Esophagus (tissue), 2 donors: ENCODE data around the gene OSBPL10. TPM values are rescaled to one million over a fixed set of nuclear protein-coding genes. Genes with fewer than 3 reads are reported as not detected.

ENCODE experiments used
- H3K27ac ChIP-seq, 2 donors: one replicate each; pipeline ENCODE4 v1.5.1; 2013; ENCODE audit warnings: low read depth in 2 of 2, mild to moderate bottlenecking in 2 of 2, inconsistent platforms in 1 of 2, low read length in 1 of 2, moderate library complexity in 1 of 2
- H3K27me3 ChIP-seq, 2 donors: one replicate each; pipeline ENCODE4 v1.6.1; 2013; ENCODE audit warnings: low read length in 2 of 2, control low read depth in 1 of 2, mild to moderate bottlenecking in 1 of 2; ENCODE audit not compliant: insufficient read depth in 2 of 2, control insufficient read depth in 1 of 2
- H3K36me3 ChIP-seq, 2 donors: one replicate each; pipeline ENCODE4 v1.6.1; 2013; ENCODE audit warnings: low read length in 1 of 2; ENCODE audit not compliant: control insufficient read depth in 2 of 2, insufficient read depth in 2 of 2
- H3K4me1 ChIP-seq, 2 donors: one replicate each; pipeline ENCODE4 v1.6.1; 2013; ENCODE audit warnings: low read length in 1 of 2; ENCODE audit not compliant: control insufficient read depth in 2 of 2, insufficient read depth in 2 of 2
- H3K4me3 ChIP-seq, 2 donors: one replicate each; pipeline ENCODE4 v1.5.1; 2013; ENCODE audit warnings: low read length in 2 of 2, mild to moderate bottlenecking in 2 of 2, low read depth in 1 of 2, moderate library complexity in 1 of 2
- H3K9me3 ChIP-seq, 2 donors: one replicate each; pipeline ENCODE4 v1.6.1; 2013; ENCODE audit warnings: mild to moderate bottlenecking in 2 of 2, low read depth in 1 of 2, low read length in 1 of 2, moderate library complexity in 1 of 2; ENCODE audit not compliant: control insufficient read depth in 2 of 2, insufficient read depth in 1 of 2
- WGBS, 2 donors: extraction: QIAGEN DNeasy Blood & Tissue Kit; methylation state at CpG; one replicate each; pipeline ENCODE4 v1.1.7; 2013; 5-methylcytosine and 5-hydroxymethylcytosine counted together
- polyA plus RNA-seq, 2 donors: library from polyadenylated mRNA; stranded (reverse); fragments of 200-250 nt; gene quantifications; one replicate each; pipeline ENCODE4 v1.2.3, GENCODE V29; 2013
- donor health status: healthy with polysubstance abuse.
- donor health status: Bipolar disorder and iron deficiency.

OSBPL10 gene
- polyA plus RNA-seq, 2 donors, result 6.4 to 9.0 TPM

DNA sequence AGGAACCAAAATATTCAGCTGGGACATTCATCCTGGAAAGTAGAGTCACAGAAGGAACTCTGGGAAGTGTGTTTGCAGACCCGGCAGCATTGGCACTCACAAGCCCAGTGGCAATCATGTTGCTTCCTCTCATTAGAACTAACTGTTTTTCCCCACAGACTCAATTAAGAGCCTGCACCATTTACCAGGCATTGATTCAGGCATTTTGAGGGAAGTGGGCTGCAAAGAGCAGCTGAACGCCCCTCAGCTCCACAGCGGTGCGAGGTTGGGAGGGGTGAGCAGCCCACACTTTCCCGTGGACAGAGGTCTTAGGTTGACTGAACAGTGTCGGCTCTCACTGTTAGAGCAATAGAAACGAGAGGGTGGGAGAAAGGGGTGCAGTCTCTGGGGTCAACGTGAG lies 304.5 kb downstream of the OSBPL10 start:
- peaks cover 0 to 4% of the 10 kb centered on the region in 2 donors for H3K36me3 ChIP-seq
- H3K4me3 ChIP-seq, result no peak overlapping the region
- H3K27ac ChIP-seq, result no peak overlapping the region
- WGBS, 2 donors, result 91% methylated on average over 8 of the region's 8 CpGs
- H3K4me1 ChIP-seq, result no peaks in the 10 kb centered on the region
- H3K27me3 ChIP-seq, result no peaks in the 10 kb centered on the region
- H3K9me3 ChIP-seq, result no peaks in the 10 kb centered on the region

DNA sequence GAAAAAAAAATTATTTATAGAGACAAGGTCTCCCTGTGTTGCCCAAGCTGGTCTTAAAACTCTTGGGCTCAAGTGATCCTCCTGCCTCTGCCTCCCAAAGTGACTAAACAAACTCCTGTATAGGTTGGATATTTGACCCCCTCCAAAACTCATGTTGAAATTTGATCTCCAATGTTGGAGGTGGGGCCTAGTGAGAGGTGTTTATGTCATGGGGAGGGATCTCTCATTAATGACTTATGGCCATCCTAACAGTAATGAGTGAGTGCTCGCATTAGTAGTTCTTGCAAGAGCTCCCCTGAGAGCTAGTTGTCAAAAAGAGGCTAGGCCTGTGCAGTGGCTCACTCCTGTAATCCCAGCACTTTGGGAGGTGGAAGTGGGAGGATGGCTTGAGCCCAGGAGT lies 307.1 kb downstream of the OSBPL10 start:
- Histone ChIP-seq H3K36me3 (peaks cover 0 to 7% of the 10 kb centered on the region in 2 donors), H3K27me3 (no peaks in the 10 kb centered on the region), H3K9me3 (no peaks in the 10 kb centered on the region), H3K4me3 (no peak overlapping the region), H3K4me1 (no peaks in the 10 kb centered on the region), H3K27ac (no peak overlapping the region)
- WGBS, 2 donors, result 91 to 95% methylated on average over 1 of the region's 1 CpG

DNA sequence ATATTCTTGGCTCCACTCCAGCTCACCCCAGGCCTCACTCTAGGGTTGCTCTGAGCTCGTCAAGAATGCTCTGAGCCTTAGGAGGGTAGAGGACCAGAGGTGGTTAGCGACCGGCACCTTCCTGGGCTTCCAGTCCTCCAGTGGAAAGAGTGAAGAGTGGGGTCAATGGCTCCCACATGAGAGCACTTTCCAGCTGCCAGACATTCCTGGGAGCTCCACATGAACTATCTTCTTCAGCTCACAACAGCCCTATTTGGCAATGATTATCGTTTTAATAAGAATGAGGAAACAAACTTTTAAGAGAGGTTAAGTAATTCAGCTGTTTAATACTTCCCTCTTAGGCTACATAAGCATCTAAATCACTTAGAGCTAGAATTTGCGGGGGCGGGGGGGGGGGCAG lies 309.1 kb downstream of the OSBPL10 start:
- Histone ChIP-seq H3K9me3 (no peaks in the 10 kb centered on the region), H3K4me3 (no peak overlapping the region), H3K4me1 (no peaks in the 10 kb centered on the region), H3K27me3 (no peaks in the 10 kb centered on the region), H3K36me3 (peaks cover 0 to 7% of the 10 kb centered on the region in 2 donors), H3K27ac (no peak overlapping the region)
- 63 to 64% methylated on average over 6 of the region's 6 CpGs for WGBS, 2 donors

DNA sequence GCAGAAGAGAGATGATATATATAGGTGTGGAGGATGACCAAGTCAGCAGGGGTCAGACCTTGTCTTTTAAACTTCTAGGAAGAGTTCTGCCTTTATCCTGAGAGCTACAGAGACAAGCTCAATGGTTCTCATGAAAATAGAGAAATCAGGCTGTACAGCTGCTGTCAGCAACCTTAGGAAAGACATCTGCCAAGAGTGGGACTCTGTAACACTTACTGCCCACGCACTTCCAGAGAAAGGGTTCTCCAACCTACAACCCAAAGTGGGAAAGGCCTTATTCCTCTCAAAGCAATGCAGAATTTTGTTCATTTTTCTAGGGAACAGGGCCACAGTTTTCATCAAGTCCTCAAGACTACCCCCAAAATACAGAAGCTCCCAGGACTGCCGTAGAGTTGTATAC lies 309.6 kb downstream of the OSBPL10 start:
- no peak overlapping the region for H3K27ac ChIP-seq
- H3K36me3 ChIP-seq, result peaks cover 0 to 7% of the 10 kb centered on the region in 2 donors
- no peaks in the 10 kb centered on the region for H3K27me3 ChIP-seq
- no peaks in the 10 kb centered on the region for H3K4me1 ChIP-seq
- no peak overlapping the region for H3K4me3 ChIP-seq
- H3K9me3 ChIP-seq, result no peaks in the 10 kb centered on the region
- 84 to 94% methylated on average over 2 of the region's 2 CpGs for WGBS, 2 donors

DNA sequence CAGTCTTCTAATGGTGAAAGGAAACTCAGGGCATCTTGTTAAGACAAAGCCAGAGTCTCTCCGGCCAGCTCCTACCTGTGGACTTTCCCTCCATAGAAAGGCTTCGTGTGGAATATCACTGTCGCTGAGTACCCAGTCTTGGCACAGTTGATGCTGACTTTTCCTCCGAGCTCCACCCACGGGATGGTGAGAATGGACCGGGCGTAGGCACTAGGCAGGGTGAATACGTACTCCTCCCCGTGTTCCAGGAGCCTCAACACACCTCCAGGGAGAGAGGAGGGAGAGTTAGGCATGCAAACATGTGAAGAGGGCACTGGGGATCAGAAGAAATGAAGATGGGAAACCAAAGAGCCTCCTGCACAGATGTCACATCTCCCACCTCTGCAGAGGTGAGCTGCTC lies 310.3 kb downstream of the OSBPL10 start:
- Histone ChIP-seq H3K27ac (no peak overlapping the region), H3K4me1 (no peaks in the 10 kb centered on the region), H3K27me3 (no peaks in the 10 kb centered on the region), H3K9me3 (no peaks in the 10 kb centered on the region), H3K36me3 (peaks cover 0 to 11% of the 10 kb centered on the region in 2 donors), H3K4me3 (no peak overlapping the region)
- WGBS, 2 donors, result 79 to 81% methylated on average over 9 of the region's 9 CpGs

DNA sequence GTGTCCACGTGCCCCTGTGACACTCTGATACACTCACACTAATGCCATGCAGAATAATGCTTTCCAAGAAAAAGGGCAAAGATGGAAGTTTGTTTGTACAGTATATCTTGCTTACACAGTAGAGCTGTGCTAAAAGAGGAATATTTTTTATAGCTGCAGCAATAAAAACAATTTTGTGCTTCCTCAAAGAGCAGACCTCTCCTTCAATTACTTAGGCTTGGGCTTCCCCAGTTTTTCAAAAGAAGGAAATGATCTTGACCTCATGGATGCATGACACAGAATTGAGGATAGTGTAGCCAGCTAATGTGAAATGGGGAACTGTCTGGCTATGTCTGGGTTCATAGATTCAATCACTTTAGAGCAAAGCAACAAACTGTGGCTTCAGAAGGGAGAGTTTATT lies 310.9 kb downstream of the OSBPL10 start:
- no peak overlapping the region for H3K27ac ChIP-seq
- no peak overlapping the region for H3K4me3 ChIP-seq
- H3K9me3 ChIP-seq, result no peaks in the 10 kb centered on the region
- no peaks in the 10 kb centered on the region for H3K27me3 ChIP-seq
- H3K36me3 ChIP-seq, result peaks cover 0 to 11% of the 10 kb centered on the region in 2 donors
- WGBS, 2 donors, result 62 to 74% methylated on average over 1 of the region's 1 CpG
- no peaks in the 10 kb centered on the region for H3K4me1 ChIP-seq

DNA sequence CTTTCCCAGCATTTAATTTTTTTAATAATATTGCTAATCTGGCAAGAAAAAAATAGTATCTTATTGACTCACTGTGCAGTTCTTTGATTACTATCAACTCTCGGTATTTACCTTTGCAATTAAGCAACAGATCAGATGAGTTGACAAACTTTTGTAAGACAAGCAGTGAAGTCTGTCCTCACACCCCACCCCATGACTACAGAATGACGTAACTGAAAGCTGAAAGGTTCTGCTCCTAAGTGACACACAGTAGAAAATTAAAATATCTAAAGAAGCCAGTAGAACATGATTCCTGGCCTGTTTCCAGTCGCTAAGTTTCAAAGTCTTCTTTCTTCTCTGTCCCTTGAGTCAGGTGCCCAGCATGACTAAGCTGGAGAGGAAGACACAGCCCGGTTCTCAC lies 312.8 kb downstream of the OSBPL10 start:
- Histone ChIP-seq H3K4me1 (no peaks in the 10 kb centered on the region), H3K27ac (no peak overlapping the region), H3K36me3 (peaks cover 0 to 16% of the 10 kb centered on the region in 2 donors), H3K4me3 (no peak overlapping the region), H3K27me3 (no peaks in the 10 kb centered on the region), H3K9me3 (no peaks in the 10 kb centered on the region)
- WGBS, 2 donors, result 81 to 82% methylated on average over 4 of the region's 4 CpGs

DNA sequence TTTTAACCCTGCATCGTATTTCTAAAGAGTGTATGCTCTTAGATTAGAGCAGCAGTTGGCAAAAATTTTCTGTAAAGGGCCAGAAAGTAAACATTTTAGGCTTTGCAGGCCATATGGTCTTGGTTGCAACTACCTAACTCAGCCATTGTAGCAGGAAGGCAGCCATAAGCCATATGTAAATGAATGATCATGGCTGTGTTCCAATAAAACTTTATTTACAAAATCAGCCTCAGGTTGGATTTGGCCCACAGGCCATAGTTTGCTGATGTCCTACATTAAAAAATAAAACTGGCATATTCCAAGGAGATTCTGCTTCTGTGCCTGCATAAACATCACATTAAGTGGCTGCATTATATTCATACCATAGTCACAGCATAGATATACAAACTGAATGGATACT lies 313.5 kb downstream of the OSBPL10 start:
- no peak overlapping the region for H3K27ac ChIP-seq
- H3K9me3 ChIP-seq, result no peaks in the 10 kb centered on the region
- H3K36me3 ChIP-seq, result peaks cover 0 to 15% of the 10 kb centered on the region in 2 donors
- H3K4me3 ChIP-seq, result no peak overlapping the region
- 83 to 85% methylated on average over 1 of the region's 1 CpG for WGBS, 2 donors
- H3K4me1 ChIP-seq, result peaks cover 0 to 2% of the 10 kb centered on the region in 2 donors
- H3K27me3 ChIP-seq, result no peaks in the 10 kb centered on the region

DNA sequence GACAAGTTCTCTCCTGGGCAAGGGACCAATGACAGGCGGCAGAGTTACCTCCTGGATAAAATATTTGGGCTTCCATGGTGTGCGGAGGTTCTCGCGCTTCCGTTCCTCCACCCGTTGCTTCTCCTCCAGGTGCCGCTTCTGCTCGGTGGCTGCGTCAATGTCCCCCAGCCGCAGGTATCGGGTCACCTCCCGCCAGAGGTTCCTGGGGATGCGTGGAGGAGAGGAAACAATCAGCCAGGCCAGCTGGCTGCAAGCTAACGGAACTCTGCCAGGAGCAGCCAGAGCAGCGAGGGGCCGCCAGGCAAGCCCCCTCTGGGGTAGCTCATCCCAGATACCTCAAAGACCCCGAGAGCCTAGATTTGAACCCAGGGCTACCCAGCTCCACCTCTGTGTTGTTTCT lies 317.0 kb downstream of the OSBPL10 start:
- H3K36me3 ChIP-seq, result peaks cover 0 to 12% of the 10 kb centered on the region in 2 donors

DNA sequence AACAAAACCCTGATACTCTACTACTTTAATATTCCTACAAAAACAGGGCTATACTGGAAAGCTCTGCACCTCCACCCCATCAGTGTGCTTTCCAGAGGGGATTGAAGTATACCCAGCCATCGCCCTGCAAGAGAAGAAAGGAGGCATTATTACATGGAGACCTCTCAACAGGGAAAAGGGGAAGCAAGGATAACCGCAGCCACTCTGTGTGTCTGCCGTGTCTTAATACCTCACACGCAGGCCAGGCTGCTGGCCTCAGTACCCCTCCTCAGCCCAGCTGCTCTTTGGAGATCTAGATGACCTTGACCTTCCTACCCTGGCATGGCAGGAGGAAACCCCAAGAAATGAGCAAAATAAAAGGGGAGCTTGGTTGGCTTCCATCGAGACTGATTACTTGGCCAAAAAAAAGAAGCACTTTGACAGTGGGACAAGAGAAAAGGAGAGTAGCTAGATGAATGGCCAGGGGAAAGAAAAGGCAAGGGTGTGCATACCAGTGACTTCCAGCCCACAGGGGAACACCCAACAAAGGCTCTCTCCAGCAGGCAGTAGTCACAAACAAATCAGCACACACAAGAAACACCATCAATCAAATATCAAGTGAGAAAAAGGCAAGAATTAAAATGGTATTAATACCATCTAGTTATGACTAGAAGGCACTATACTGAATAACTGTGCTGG lies 318.9 kb downstream of the OSBPL10 start:
- 85 to 89% methylated on average over 5 of the region's 5 CpGs for WGBS, 2 donors
- Histone ChIP-seq H3K4me1 (peaks cover 0 to 2% of the 10 kb centered on the region in 2 donors), H3K27me3 (no peaks in the 10 kb centered on the region)

More for the DNA sequence above, 317.0 kb downstream of the OSBPL10 start:
- Histone ChIP-seq H3K27me3 (no peaks in the 10 kb centered on the region), H3K27ac (no peak overlapping the region), H3K9me3 (no peaks in the 10 kb centered on the region), H3K4me3 (no peak overlapping the region), H3K4me1 (peaks cover 0 to 2% of the 10 kb centered on the region in 2 donors)
- 96 to 97% methylated on average over 17 of the region's 17 CpGs for WGBS, 2 donors

More for the DNA sequence above, 318.9 kb downstream of the OSBPL10 start:
- Histone ChIP-seq H3K4me3 (no peak overlapping the region), H3K27ac (no peak overlapping the region), H3K9me3 (no peaks in the 10 kb centered on the region), H3K36me3 (peaks cover 0 to 12% of the 10 kb centered on the region in 2 donors)
